ENCODE results near the gene TIFAB.

DNA sequence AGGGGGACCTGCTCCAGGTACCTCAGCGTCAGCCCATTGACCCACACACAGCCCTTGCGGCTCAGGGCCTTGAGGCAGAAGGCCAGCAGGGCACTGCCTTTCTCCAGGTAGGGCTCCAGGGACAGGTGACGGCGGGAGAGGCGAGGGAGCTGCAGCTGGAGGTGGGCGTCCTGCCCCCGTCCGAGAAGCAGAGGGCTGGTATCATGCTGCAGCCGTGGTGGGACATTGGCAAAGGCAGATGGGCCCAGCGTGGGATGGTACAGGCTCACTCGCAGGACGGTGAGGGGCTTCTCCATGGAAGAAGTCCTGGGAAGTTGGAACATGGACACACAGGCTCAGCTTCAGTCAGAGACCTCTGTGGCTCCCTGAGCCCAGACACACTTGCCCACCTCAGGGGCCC, 2.5 kb downstream of the TIFAB start:
- TF ChIP-seq, protein P1, sequence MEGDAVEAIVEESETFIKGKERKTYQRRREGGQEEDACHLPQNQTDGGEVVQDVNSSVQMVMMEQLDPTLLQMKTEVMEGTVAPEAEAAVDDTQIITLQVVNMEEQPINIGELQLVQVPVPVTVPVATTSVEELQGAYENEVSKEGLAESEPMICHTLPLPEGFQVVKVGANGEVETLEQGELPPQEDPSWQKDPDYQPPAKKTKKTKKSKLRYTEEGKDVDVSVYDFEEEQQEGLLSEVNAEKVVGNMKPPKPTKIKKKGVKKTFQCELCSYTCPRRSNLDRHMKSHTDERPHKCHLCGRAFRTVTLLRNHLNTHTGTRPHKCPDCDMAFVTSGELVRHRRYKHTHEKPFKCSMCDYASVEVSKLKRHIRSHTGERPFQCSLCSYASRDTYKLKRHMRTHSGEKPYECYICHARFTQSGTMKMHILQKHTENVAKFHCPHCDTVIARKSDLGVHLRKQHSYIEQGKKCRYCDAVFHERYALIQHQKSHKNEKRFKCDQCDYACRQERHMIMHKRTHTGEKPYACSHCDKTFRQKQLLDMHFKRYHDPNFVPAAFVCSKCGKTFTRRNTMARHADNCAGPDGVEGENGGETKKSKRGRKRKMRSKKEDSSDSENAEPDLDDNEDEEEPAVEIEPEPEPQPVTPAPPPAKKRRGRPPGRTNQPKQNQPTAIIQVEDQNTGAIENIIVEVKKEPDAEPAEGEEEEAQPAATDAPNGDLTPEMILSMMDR (IDR thresholded peaks at IDR 0.05), result no peak
- TF ChIP-seq POLR2A (IDR thresholded peaks at IDR 0.05), result no peak
- TF ChIP-seq POLR2AphosphoS5 (IDR thresholded peaks at IDR 0.05; ENCODE audit: insufficient read depth in 1 of 2, low read depth in 1 of 2), result no peak
